HG02840 (cell line): ENCODE measurements around the gene EYA3.

Experiments used
- ATAC-seq: cut with Tn5 transposase; IDR thresholded peaks from one replicate; pipeline ENCODE4 v1.9.1; 2021; ENCODE audit warnings: mild to moderate bottlenecking, moderate library complexity, moderate number of reproducible peaks; ENCODE audit not compliant: unreplicated experiment, low FRiP score

The EYA3 gene

DNA sequence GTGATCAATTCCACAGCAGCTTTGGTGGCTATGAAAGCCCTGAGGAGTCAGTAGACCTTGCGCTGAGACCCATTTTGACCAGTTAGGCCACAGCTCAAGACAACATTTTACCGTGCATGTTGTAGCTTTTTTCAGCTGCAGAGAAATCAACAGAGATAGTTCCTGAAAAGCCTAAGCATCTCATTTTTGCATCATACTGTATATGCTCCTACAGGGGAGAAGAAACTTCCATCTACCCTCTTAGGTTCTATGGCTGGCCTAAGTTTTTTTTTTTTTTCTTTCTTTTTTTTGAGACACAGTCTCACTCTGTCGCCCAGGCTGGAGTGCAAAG lies 24.8 kb upstream of the EYA3 start:
- ATAC-seq = no peak

DNA sequence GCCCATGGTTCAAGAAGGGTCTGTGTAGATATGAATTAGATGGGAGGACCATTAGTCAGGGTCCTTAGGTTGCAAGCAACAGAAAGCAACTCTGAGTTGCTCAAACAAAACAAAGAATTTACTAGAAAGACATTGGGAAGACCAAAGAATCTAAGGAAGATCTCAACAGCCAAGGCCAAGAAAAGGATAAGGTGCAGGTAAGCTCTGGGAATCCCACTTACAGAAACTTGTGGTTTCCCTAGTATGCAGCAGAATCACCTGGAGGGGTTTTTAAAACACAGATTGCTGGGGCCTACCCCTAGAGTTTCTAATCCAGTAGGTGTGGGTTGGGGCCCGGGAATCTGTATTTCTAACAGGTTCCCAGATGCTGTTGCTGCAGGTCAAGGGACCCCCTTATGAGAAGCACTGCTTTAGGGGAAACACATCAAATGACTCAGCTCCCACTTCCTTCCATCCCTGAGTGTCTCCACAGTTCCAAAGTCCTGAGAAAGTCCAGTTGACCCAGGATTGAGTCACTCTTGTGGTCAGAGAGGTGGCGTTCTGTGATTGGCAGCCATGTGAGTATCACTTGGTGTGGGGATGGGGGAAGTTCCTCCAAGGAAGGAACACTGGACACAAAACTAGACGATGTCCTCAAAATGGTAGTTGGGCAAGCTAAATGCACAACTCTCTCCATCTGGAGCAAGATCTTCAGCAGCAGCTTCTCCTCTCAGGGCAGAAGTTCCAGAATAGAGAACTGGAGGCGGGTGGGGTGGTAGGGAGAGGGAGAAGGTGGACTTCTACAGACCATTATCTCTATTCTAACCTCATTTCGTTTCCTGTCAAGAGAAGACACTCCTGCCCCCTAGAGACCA lies 24.2 kb upstream of the EYA3 start:
- no peak for ATAC-seq

- no peak for ATAC-seq
These were observed 22.7 kb upstream of the EYA3 start for GRCh38 chr1:28111157-28111556.

GRCh38 chr1:28110555-28110954 lies 22.1 kb upstream of the EYA3 start:
- no peak for ATAC-seq

DNA sequence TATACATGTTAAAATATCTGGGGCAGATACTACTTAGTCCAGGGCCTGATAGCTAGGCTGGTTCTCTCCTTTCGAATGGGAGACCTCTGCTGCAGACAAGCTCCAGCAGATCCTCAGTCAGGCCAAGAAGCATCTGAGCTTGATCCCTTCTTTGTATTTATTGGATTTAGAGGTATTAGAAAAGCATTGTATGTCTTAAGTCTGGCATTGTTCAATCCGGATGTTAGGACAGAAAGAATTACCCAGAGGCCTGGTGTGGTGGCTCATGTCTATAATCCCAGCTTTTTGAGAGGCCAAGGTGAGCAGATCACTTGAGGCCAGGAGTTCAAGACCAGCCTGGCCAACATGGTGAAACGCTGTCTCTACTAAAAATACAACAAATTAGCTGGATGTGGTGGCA lies 21.2 kb upstream of the EYA3 start:
- ATAC-seq = no peak

DNA sequence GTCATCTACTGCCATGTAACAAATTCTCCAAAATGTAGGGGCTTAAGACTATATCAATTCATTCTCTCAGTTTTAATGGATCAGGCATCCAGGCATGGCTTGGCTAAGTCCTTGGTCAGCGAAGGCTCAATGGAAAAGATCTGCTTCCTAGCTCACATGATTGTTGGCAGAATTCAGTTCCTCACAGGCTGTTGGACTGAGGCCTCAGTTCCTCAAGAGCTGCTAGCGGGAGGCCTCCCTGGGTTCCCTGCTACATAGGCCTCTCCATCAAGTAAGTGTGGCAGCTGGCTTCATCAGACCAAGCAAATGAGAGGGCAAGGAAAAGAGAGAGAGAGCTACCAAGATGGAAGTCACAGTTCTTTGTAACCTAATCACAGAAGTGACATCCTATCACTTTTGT lies 19.6 kb upstream of the EYA3 start:
- ATAC-seq = no peak

DNA sequence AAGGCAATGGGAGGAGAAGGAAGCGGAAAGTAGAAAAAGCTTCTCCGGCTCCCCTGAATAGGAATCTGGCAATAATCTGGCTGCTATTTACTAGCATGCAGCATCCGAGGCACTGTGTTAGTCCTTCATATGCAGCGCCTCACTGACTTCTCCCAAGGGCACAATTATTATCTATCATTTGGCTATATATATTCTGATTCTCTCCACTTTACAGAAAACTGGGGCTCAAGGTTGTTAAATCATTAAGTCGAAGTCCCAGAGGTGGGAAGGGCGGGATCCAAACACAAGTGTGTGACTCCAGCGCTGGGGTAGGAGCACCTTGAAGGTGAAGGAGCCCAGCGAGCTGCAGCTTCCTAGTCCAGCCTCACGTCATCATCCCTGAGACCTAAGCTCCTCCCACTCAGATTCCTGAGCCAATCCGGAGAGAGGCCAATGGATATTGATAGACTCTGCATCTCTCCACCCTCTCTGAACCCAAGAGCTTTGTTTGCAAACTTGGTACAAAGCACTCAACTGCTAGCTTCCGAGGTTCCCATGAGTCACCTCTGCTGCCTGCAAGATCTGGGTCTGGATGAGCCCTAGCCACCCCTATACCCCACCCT lies 16.6 kb upstream of the EYA3 start:
- no peak for ATAC-seq

- ATAC-seq = no peak
These were observed 13.8 kb upstream of the EYA3 start for GRCh38 chr1:28102189-28102588.

DNA sequence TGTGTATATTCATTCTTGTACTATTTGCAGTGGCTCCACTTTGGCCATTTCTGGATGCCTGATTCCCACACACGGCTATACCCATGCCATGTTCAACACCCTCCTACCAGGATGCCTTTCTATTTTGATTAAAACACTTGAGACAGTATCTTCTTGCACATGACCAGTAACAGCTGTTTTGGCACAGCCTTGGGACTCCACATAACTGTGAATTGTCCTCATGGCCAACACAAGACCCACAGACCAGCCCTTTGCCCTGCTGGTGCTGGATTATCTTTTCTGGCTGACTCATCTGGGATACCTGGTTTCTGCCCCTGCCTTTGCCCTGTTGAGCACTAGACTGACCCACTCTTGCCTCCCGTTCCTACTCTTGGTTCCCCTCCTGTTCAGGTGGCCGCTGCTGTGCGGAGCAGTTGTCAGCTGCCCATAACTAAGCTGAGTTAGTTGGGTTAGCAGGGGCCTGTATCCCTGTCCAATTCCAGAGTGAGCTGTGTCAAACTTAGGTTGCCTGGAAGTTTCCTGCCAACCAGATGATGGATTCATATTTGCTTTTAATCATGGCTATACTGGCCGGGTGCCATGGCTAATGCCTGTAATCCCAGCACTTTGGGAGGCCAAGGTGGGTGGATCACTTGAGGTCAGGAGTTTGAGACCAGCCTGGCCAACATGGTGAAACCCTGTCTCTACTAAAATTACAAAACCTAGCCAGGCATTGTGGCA lies 10.8 kb upstream of the EYA3 start:
- ATAC-seq = no peak

DNA sequence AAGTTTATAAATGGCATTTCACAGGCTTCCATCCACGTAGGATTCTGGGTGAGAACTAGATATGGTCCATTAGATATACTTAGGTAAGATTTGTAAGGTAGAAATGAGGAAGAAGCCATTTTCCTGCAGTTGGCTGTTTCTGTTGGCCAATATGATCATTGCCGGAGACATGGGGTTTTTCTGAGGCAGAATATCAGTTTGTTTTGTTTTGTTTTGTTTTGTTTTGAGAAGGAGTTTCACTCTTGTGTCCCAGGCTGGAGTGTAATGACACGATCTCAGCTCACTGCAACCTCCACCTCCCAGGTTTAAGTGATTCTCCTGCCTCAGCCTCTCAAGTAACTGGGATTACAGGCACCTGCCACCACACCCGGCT lies 8.7 kb upstream of the EYA3 start:
- ATAC-seq = no peak

GRCh38 chr1:28096210-28097099 lies 8.0 kb upstream of the EYA3 start:
- ATAC-seq = no peak

DNA sequence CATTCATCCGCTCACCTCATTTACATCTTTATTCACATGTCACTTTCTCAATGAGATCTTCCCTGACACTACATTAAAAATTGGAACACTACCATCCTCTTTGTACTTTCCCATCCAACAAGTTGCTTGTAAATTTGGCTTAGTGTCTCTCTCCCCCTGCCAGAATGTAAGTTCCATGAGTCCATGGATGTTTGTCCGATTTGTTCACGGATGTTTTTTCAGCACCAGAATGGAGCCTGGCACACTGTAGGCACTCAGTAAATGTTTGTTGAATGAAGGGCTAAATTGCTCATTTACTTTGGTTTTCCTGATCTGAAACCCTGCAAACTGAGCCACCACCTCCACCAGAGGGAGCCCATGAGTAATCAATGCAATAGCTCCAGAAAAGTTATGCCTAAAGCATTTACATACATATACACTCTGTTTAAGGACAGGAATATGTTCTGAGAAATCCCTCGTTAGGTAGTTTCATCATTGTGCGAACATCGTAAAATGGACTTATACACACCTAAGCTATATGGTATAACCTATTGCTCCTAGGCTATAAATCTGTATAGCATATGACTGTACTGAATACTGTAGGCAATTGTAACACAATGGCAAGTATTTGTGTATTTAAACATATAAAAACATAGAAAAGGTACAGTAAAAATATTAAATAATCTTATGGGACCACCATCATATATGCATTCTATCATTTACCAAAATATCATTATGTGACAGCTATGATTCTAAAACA lies 2.8 kb upstream of the EYA3 start:
- no peak for ATAC-seq

GRCh38 chr1:28087614-28088167 lies 719 bp downstream of the EYA3 start:
- no peak for ATAC-seq

DNA sequence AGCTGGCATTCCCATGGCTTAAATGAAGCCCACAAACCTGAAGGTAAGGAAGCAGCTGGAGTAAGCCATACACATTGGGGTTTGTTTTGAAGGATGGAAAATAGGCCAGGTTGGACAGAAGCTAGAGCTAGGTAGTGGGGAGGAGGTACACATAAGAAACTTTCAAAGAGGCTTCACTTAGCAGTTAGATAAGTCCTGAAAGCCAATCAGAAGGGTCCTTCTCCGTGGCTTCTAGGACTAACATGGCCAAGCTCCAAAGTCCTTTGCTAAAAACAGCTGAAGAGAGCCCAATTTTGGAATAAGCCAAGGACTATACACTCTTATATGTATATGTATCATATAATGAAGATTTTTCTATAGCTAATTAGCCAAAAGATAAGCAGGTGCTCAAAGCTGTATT lies 1.8 kb downstream of the EYA3 start:
- no peak for ATAC-seq

- ATAC-seq = no peak
These were observed 3.3 kb downstream of the EYA3 start for GRCh38 chr1:28085129-28085528.

DNA sequence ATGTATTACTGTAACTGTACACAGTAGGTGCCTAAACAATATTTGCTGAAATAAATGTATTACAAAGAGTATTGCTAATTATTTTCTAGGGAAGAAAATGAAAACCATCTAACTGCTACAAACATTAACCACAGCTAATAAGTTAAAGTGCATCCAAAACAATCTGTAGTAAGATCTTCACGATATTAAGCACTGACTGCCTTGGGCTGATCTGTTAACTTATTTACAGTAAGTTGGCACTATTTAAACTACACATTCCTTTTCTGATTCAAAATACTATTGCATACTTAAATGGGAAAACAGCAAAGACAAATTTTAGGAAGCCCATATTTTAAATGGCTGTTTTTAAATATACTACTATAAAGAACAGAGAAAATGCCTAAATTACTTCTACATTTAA lies 4.5 kb downstream of the EYA3 start:
- no peak for ATAC-seq

DNA sequence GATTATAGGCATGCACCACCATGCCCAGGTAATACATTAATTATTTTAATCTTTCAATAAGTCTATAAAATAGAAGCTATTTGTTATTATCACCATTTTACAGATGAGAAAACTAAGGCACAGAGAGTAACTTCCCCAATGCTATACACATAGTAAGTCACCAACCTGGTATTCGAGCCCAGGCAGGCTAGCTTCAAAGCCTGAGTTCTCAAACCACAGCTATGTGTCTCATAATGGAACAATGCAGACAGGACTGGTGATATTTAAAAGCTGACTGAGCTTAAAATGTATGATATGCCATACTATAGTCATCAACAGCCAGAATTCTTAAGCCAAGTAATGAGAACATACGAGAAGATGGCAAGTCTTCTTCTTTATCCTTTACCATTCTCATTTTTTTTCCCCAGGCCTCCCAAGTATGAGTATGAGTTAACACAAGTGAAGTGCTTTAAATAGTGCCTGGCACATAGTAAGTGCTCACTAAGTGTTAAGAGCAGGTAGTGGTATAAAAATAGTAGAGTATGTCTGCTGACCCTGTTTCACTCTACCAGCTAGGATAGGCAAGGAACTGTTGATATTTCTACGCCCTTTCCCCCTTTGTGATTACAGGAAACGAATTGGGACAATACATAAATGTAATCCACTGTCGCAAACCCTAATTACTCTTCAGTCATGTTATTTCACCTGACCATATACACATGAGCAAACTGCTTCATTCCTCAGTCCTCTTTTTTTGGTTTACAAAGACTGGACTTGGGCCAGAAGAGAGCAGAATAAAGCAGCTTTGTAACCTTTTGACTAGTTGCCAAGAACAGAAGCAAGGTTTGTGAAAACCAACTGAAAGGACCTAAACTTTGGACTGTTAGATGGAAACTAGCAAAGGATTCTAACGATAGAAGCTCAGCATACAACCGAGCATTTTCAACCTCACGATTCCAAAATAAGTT lies 9.5 kb downstream of the EYA3 start:
- no peak for ATAC-seq

GRCh38 chr1:28078262-28078661 lies 10.1 kb downstream of the EYA3 start:
- no peak for ATAC-seq
